ENCODE results near the gene AK3. TPM values are rescaled to one million over a fixed set of nuclear protein-coding genes. Genes with fewer than 3 reads are reported as not detected.

The AK3 gene
- total and polyA plus RNA-seq, 2 donors (not counting 3 experiments of a cell fraction or from before 2014, with no cell fraction given): 20.6 to 42.3 TPM

DNA sequence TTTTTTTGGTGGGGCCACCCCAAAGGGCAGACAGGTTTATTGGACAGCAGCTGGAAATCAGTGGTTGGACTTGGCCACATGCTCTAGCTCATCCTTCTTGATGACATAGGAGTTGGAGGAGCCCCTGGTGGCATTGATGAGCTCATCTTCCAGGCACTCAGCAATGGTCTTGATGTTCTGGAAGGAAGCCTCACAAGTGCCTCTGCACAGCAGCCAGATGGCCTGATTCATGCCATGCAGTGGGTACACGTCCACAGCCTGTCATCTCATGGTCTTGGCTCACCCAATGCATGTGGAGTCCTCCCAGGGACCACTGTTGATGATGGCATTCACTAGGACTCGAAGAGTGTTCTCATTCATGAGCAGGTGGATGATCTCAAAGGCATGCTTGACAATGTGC is 40.4 kb upstream of the AK3 start:
- ChIA-PET CTCF (interaction anchor here (0.6 to 0.7 kb wide), 4 partner anchors 14 to 650 kb away, joined by 3 read pairs; no protein-coding TSS in a partner anchor), POLR2A (no interaction called here)
- H3K9ac ChIP-seq (replicated peaks; ENCODE audit: extremely low read depth, insufficient read depth, low read length): no peak overlapping the region
- H3K9me1 ChIP-seq (replicated peaks; ENCODE audit: control insufficient read depth, extremely low read depth, insufficient read depth, low read length): no peaks in the 10 kb centered on the region
- TF ChIP-seq POLR2A (IDR thresholded peaks at IDR 0.05; ENCODE audit: low read depth, low read length): no peak
- no peak for TF ChIP-seq MAX (IDR thresholded peaks at IDR 0.05; ENCODE audit: insufficient read depth, insufficient read length)
- TF ChIP-seq JUN (IDR thresholded peaks at IDR 0.05; ENCODE audit: borderline replicate concordance, insufficient read depth, insufficient read length, low read depth): no peak
- no peak for TF ChIP-seq FOS (IDR thresholded peaks at IDR 0.05; ENCODE audit: borderline replicate concordance, insufficient read depth, low read length)
- no peak for TF ChIP-seq CTCF (IDR thresholded peaks at IDR 0.05; ENCODE audit: extremely low read depth in 1 of 2, insufficient read depth in 1 of 2, low read depth in 1 of 2, low read length in 2 of 2)
- TF ChIP-seq GATA2 (IDR thresholded peaks at IDR 0.05; ENCODE audit: insufficient read depth, insufficient read length, low read depth, low read length): no peak
- TF ChIP-seq MYC (IDR thresholded peaks at IDR 0.05; ENCODE audit: low read depth, low read length): no peak
- TF ChIP-seq EZH2 (IDR thresholded peaks at IDR 0.05; ENCODE audit: borderline replicate concordance, low read depth, low read length, severe bottlenecking): no peak
- no peak for TF ChIP-seq POLR2AphosphoS5 (IDR thresholded peaks at IDR 0.05; ENCODE audit: insufficient read depth, low read depth, low read length)
- no TSS peak for BruUV-seq (replicated peaks)
- H2AFZ ChIP-seq (ENCODE audit: low read depth, low read length): no peak overlapping the region
- dilution Hi-C loops (cut with MboI; ENCODE audit: extremely low pct_ligation_motif_present, low sequenced_read_pairs): no loop called here
- H3K27me3 ChIP-seq (ENCODE audit: control insufficient read depth in 2 of 2, insufficient read depth in 2 of 2, low read length in 2 of 2): no peaks in the 10 kb centered on the region
- H4K20me1 ChIP-seq (replicated peaks; ENCODE audit: control insufficient read depth, extremely low read depth, insufficient read depth, low read length): no peaks in the 10 kb centered on the region
- intact Hi-C loops (cut with micrococcal nuclease): no loop called here
- H3K36me3 ChIP-seq (ENCODE audit: control insufficient read depth in 2 of 2, extremely low read depth in 1 of 2, insufficient read depth in 2 of 2, low read length in 2 of 2): no peaks in the 10 kb centered on the region
- no peaks in the 10 kb centered on the region for H3K79me2 ChIP-seq (ENCODE audit: control insufficient read depth, insufficient read depth, low read length)
- FAIRE-seq (no peak), DNase-seq (ENCODE audit: low read depth, low spot score) (no peak)
- H3K27ac ChIP-seq (ENCODE audit: insufficient read depth, low read depth, low read length): no peak overlapping the region
- no peaks in the 10 kb centered on the region for H3K4me1 ChIP-seq (ENCODE audit: control insufficient read depth, extremely low read depth, insufficient read depth, low read length)
- no peak overlapping the region for H3K4me3 ChIP-seq (replicated peaks in 1 of 3; ENCODE audit: insufficient read depth in 1 of 3, low read depth in 1 of 3, low read length in 3 of 3)
- H3K9me3 ChIP-seq (replicated peaks; ENCODE audit: control insufficient read depth, insufficient read depth, low read length): no peaks in the 10 kb centered on the region
- no peak overlapping the region for H3K4me2 ChIP-seq (ENCODE audit: insufficient read depth, low read length)
